CD14-positive monocyte (primary cell): ENCODE results near the gene DAZAP1. TPM values are rescaled to one million over a fixed set of nuclear protein-coding genes. Genes with fewer than 3 reads are reported as not detected.

Experiments
- DNase-seq, 3 donors: peaks; one replicate each; pipeline ENCODE4 v3.0.0-alpha.2; 2011 to 2022
- H2AFZ ChIP-seq: 2 replicates; pipeline ENCODE4 v1.6.0; 2012; ENCODE audit warnings: mild to moderate bottlenecking, low read depth, low read length, inconsistent platforms; ENCODE audit not compliant: insufficient read depth, poor library complexity, severe bottlenecking
- H3K27ac ChIP-seq, 2 donors: 1 replicate in 1 of 2; 2 replicates in 1 of 2; pipeline ENCODE4 v1.5.1; 2012 to 2013; ENCODE audit warnings: low read length in 2 of 2, control low read depth in 1 of 2, inconsistent platforms in 1 of 2, low read depth in 1 of 2, mild to moderate bottlenecking in 1 of 2
- H3K27me3 ChIP-seq, 2 donors: one replicate each; pipeline versions ENCODE4 v1.6.0 to v1.6.1; 2011 to 2013; ENCODE audit warnings: low read length in 2 of 2; ENCODE audit not compliant: control insufficient read depth in 2 of 2, insufficient read depth in 2 of 2
- H3K36me3 ChIP-seq, 2 donors: replicated peaks in 1 of 2; 1 replicate in 1 of 2; 2 replicates in 1 of 2; pipeline versions ENCODE4 v1.5.1 to v1.6.1; 2012 to 2013; ENCODE audit warnings: low read length in 2 of 2, control low read depth in 1 of 2, inconsistent platforms in 1 of 2, mild to moderate bottlenecking in 1 of 2; ENCODE audit not compliant: insufficient read depth in 2 of 2, control insufficient read depth in 1 of 2
- H3K4me1 ChIP-seq, 2 donors: 1 replicate in 1 of 2; 2 replicates in 1 of 2; pipeline versions ENCODE4 v1.5.1 to v1.6.1; 2012 to 2013; ENCODE audit warnings: low read length in 2 of 2, control low read depth in 1 of 2, inconsistent platforms in 1 of 2, mild to moderate bottlenecking in 1 of 2, moderate library complexity in 1 of 2; ENCODE audit not compliant: insufficient read depth in 2 of 2, control insufficient read depth in 1 of 2
- H3K4me2 ChIP-seq: replicated peaks from 2 replicates; pipeline ENCODE3; 2012; ENCODE audit warnings: low read length, moderate library complexity, mild to moderate bottlenecking; ENCODE audit not compliant: poor library complexity, severe bottlenecking; ENCODE audit errors: extremely low read depth
- H3K4me3 ChIP-seq, 3 experiments: fragments of 200-600 bp in 1 of 3; sonication (generic) in 1 of 3; replicated peaks in 1 of 3; 1 replicate in 2 of 3; 2 replicates in 1 of 3; pipeline ENCODE4 v1.5.1; 2011 to 2013; ENCODE audit warnings: low read length in 3 of 3, mild to moderate bottlenecking in 3 of 3, control low read depth in 2 of 3, low read depth in 2 of 3, inconsistent platforms in 1 of 3, moderate library complexity in 1 of 3
- H3K79me2 ChIP-seq: 2 replicates; pipeline ENCODE4 v1.6.0; 2012; ENCODE audit warnings: mild to moderate bottlenecking, control low read depth, inconsistent platforms, low read length, moderate library complexity; ENCODE audit not compliant: insufficient read depth
- H3K9ac ChIP-seq: 2 replicates; pipeline ENCODE4 v1.6.0; 2017; ENCODE audit warnings: low read length, mild to moderate bottlenecking; ENCODE audit not compliant: insufficient read depth, poor library complexity, severe bottlenecking
- H3K9me3 ChIP-seq, 2 donors: replicated peaks in 1 of 2; 1 replicate in 1 of 2; 2 replicates in 1 of 2; pipeline versions ENCODE4 v1.5.1 to v1.6.1; 2012 to 2013; ENCODE audit warnings: low read length in 2 of 2, control low read depth in 1 of 2; ENCODE audit not compliant: control insufficient read depth in 1 of 2, insufficient read depth in 1 of 2
- H4K20me1 ChIP-seq: 2 replicates; pipeline ENCODE4 v1.6.0; 2012; ENCODE audit warnings: mild to moderate bottlenecking, low read length, control low read depth, moderate library complexity; ENCODE audit not compliant: insufficient read depth
- H3K27ac Mint-ChIP-seq, 7 donors: one replicate each; pipeline ENCODE4 v1.8.0; 2020; ENCODE audit warnings: mild to moderate bottlenecking in 7 of 7, mixed read lengths in 7 of 7, moderate library complexity in 6 of 7, inconsistent platforms in 2 of 7
- H3K27me3 Mint-ChIP-seq, 3 donors: one replicate each; pipeline ENCODE4 v1.8.0; 2021 to 2022; ENCODE audit warnings: low read depth in 3 of 3, mild to moderate bottlenecking in 3 of 3, mixed read lengths in 3 of 3, moderate library complexity in 3 of 3, inconsistent platforms in 1 of 3
- H3K36me3 Mint-ChIP-seq, 2 donors: one replicate each; pipeline ENCODE4 v1.8.0; 2020; ENCODE audit warnings: mixed read lengths in 2 of 2, inconsistent platforms in 1 of 2, mild to moderate bottlenecking in 1 of 2
- H3K4me1 Mint-ChIP-seq: one replicate; pipeline ENCODE4 v1.8.0; 2020; ENCODE audit warnings: mild to moderate bottlenecking, mixed read lengths
- H3K4me3 Mint-ChIP-seq, 2 donors: one replicate each; pipeline ENCODE4 v1.8.0; 2020; ENCODE audit warnings: mild to moderate bottlenecking in 2 of 2, mixed read lengths in 2 of 2, moderate library complexity in 1 of 2
- H3K9me3 Mint-ChIP-seq, 7 donors: one replicate each; pipeline ENCODE4 v1.8.0; 2020 to 2022; ENCODE audit warnings: mixed read lengths in 7 of 7, mild to moderate bottlenecking in 6 of 7, moderate library complexity in 6 of 7, inconsistent platforms in 2 of 7
- WGBS: methylation state at CpG from one replicate; pipeline ENCODE4 v1.1.5; 2013; ENCODE audit warnings: missing lambda C conversion rate; ENCODE audit not compliant: insufficient coverage; 5-methylcytosine and 5-hydroxymethylcytosine counted together
- intact Hi-C, 2 donors: fragments of 100-400 bp; cut with micrococcal nuclease; formaldehyde crosslinking; loops; one replicate each; pipeline versions ENCODE4 v1.15.0 to v1.15.1; 2023
- polyA plus RNA-seq, 3 donors: library from polyadenylated mRNA; depleted of rRNA in 1 of 3; unstranded in 2 of 3; stranded (reverse) in 1 of 3; fragments of 300-500 nt in 2 of 3; fragments of >200 nt in 1 of 3; fragmentation: Illumina TruSeq in 2 of 3; gene quantifications; 1 replicate in 2 of 3; 2 replicates in 1 of 3; pipeline ENCODE4 v1.2.3, GENCODE V29; 2012 to 2021
- TF ChIP-seq, protein P1 (sequence below): fragments of 200-600 bp; IDR thresholded peaks from one replicate; pipeline ENCODE4 v1.8.0; 2022; ENCODE audit warnings: antibody characterized with exemption, mild to moderate bottlenecking

Gene DAZAP1
- polyA plus RNA-seq, 3 donors = 3.3 to 57.1 (median 4.2) TPM

GRCh38 chr19:1466018-1466460 is 58.7 kb downstream of the DAZAP1 start:
- Histone ChIP-seq H3K9ac (no peak overlapping the region), H3K27ac (no peak overlapping the region), H3K9me3 (peaks cover 0 to 7% of the 10 kb centered on the region in 2 donors), H3K4me2 (no peak overlapping the region), H2AFZ (no peak overlapping the region), H3K79me2 (no peaks in the 10 kb centered on the region), H3K4me3 (no peak overlapping the region), H3K36me3 (no peaks in the 10 kb centered on the region), H3K27me3 (peaks cover 42 to 44% of the 10 kb centered on the region in 2 donors), H4K20me1 (peaks cover 61% of the 10 kb centered on the region), H3K4me1 (peaks cover 13 to 29% of the 10 kb centered on the region in 2 donors)
- H3K27me3 Mint-ChIP-seq = peaks cover 29 to 64% (median 45%) of the 10 kb centered on the region in 3 donors
- no peak overlapping the region for H3K27ac Mint-ChIP-seq
- TF ChIP-seq, protein P1, sequence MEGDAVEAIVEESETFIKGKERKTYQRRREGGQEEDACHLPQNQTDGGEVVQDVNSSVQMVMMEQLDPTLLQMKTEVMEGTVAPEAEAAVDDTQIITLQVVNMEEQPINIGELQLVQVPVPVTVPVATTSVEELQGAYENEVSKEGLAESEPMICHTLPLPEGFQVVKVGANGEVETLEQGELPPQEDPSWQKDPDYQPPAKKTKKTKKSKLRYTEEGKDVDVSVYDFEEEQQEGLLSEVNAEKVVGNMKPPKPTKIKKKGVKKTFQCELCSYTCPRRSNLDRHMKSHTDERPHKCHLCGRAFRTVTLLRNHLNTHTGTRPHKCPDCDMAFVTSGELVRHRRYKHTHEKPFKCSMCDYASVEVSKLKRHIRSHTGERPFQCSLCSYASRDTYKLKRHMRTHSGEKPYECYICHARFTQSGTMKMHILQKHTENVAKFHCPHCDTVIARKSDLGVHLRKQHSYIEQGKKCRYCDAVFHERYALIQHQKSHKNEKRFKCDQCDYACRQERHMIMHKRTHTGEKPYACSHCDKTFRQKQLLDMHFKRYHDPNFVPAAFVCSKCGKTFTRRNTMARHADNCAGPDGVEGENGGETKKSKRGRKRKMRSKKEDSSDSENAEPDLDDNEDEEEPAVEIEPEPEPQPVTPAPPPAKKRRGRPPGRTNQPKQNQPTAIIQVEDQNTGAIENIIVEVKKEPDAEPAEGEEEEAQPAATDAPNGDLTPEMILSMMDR = peak; percentile 1
- DNase-seq = no peak
- no peak overlapping the region for H3K4me3 Mint-ChIP-seq
- H3K9me3 Mint-ChIP-seq = peaks cover 0 to 7% (median 0%) of the 10 kb centered on the region in 7 donors
- 54% methylated on average over 41 of the region's 41 CpGs for WGBS
- peaks cover 0 to 4% of the 10 kb centered on the region in 2 donors for H3K36me3 Mint-ChIP-seq
- peaks cover 7% of the 10 kb centered on the region for H3K4me1 Mint-ChIP-seq
- intact Hi-C loops = no loop called here

DNA sequence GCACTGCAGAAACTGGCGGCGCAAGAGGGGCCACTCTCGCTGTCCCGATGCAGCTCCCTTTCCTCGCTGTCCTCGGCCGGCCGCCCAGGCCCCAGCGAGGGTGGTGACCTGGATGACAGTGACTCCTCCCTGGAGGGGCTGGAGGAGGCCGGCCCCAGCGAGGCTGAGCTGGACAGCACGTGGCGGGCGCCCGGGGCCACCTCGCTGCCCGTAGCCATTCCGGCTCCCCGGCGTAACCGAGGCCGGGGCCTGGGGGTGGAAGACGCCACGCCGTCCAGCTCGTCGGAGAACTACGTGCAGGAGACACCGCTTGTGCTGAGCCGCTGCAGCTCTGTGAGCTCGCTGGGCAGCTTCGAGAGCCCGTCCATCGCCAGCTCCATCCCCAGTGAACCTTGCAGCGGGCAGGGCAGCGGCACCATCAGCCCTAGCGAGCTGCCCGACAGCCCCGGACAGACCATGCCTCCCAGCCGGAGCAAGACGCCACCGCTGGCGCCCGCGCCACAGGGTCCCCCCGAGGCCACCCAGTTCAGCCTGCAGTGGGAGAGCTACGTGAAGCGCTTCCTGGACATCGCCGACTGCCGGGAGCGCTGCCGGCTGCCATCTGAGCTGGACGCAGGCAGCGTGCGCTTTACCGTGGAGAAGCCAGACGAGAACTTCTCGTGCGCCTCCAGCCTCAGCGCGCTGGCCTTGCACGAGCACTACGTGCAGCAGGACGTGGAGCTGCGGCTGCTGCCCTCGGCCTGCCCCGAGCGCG is 59.3 kb downstream of the DAZAP1 start:
- Histone ChIP-seq H4K20me1 (peaks cover 67% of the 10 kb centered on the region), H3K4me3 (no peak overlapping the region), H3K9ac (no peak overlapping the region), H3K9me3 (peaks cover 2 to 7% of the 10 kb centered on the region in 2 donors), H3K79me2 (no peaks in the 10 kb centered on the region), H3K4me1 (peaks cover 19 to 35% of the 10 kb centered on the region in 2 donors), H3K36me3 (no peaks in the 10 kb centered on the region), H3K27me3 (peaks cover 48 to 50% of the 10 kb centered on the region in 2 donors), H3K27ac (no peak overlapping the region), H2AFZ (no peak overlapping the region), H3K4me2 (no peak overlapping the region)
- Mint-ChIP-seq H3K4me1 (peaks cover 11% of the 10 kb centered on the region), H3K27ac (no peak overlapping the region), H3K27me3 (peaks cover 35 to 70% (median 45%) of the 10 kb centered on the region in 3 donors), H3K36me3 (no peaks in the 10 kb centered on the region), H3K4me3 (peak overlapping the region in 1 of 2 donors; percentile 48), H3K9me3 (peaks cover 0 to 8% (median 2%) of the 10 kb centered on the region in 7 donors)
- no peak for DNase-seq
- TF ChIP-seq, protein P1 = no peak
- intact Hi-C loops = no loop called here
- WGBS = 35% methylated on average over 70 of the region's 70 CpGs
